Measurements from ENCODE around the gene GNAS. TPM values are rescaled to one million over a fixed set of nuclear protein-coding genes. Genes with fewer than 3 reads are reported as not detected.

GNAS gene
- total RNA-seq, 2 experiments from 2014 or later: 638 to 913 TPM

DNA sequence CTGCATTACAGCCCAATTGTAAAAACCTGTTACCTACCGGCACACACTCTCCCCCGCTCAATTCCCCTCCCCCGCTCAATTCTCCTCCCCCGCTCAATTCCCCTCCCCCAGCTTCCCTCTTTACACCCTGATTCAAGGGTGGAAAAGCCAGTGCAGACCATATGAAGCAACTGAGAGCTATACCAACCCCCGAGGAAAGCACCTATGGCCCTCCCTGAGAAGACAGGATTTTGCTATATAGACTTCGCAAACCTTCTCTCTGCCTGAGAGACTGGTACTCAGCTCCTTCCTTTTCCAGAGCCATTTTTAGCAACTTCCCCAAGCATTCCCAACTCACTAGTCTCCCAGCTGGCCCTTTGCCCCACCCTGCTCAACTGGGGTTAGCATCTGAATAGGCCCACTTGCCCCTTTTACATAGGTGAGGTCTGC lies 9.4 kb upstream of the GNAS start:
- no peaks in the 10 kb centered on the region for H3K79me2 ChIP-seq (ENCODE audit: insufficient read depth, low read depth, low read length)
- H3K9me3 ChIP-seq (ENCODE audit: low read length): no peaks in the 10 kb centered on the region
- H3K9me2 ChIP-seq (ENCODE audit: insufficient read depth, low read length): no peaks in the 10 kb centered on the region
- H3K36me3 ChIP-seq (ENCODE audit: insufficient read depth, low read length): peaks cover 11% of the 10 kb centered on the region; the same call in 1 of the 2 replicates
- no peak for DNase-seq (ENCODE audit: low spot score)
- intact Hi-C loops (cut with micrococcal nuclease; ENCODE audit: unreplicated experiment): no loop called here
- TF ChIP-seq, protein P1, sequence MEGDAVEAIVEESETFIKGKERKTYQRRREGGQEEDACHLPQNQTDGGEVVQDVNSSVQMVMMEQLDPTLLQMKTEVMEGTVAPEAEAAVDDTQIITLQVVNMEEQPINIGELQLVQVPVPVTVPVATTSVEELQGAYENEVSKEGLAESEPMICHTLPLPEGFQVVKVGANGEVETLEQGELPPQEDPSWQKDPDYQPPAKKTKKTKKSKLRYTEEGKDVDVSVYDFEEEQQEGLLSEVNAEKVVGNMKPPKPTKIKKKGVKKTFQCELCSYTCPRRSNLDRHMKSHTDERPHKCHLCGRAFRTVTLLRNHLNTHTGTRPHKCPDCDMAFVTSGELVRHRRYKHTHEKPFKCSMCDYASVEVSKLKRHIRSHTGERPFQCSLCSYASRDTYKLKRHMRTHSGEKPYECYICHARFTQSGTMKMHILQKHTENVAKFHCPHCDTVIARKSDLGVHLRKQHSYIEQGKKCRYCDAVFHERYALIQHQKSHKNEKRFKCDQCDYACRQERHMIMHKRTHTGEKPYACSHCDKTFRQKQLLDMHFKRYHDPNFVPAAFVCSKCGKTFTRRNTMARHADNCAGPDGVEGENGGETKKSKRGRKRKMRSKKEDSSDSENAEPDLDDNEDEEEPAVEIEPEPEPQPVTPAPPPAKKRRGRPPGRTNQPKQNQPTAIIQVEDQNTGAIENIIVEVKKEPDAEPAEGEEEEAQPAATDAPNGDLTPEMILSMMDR (conservative IDR thresholded peaks at IDR 0.05; ENCODE audit: low read length): no peak
- no peak for TF ChIP-seq EZH2phosphoT487 (IDR thresholded peaks at IDR 0.05; ENCODE audit: borderline replicate concordance, low read depth, low read length)
- no peak overlapping the region for H2AFZ ChIP-seq (ENCODE audit: low read length)
- H3K4me2 ChIP-seq (ENCODE audit: low read length): no peak overlapping the region
- no peaks in the 10 kb centered on the region for H4K20me1 ChIP-seq (ENCODE audit: insufficient read depth, low read length)
- CTCF ChIA-PET (ENCODE audit: unreplicated experiment): no interaction called here
- no TSS peak for BruUV-seq (replicated peaks)
- POLR2A ChIA-PET: no interaction called here
- H3K4me1 ChIP-seq (ENCODE audit: insufficient read depth, low read length, poor library complexity, severe bottlenecking): no peaks in the 10 kb centered on the region
- no peak overlapping the region for H3K4me3 ChIP-seq (ENCODE audit: low read depth, low read length, poor library complexity, severe bottlenecking)
- no peak overlapping the region for H3K27ac ChIP-seq (ENCODE audit: low read depth, low read length, poor library complexity, severe bottlenecking)

DNA sequence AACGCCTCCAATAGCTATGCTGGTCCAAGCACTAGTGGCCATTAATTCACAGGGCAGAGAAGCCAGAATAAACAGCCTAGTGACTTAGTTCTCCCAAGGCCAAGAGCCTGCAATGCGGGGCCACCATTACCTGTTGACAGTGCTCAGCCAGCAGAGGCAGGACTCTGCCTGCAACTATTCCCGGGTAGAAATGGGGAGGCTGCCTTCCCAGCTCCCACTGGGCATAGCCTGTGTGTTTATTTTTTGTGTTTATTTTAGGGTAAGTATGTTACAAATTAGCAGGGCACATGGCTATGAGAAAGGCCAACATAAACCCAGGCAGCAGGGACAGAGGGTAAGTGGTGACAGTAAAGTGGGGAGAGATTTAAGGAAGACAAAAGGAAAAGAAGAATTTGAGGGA lies 6.8 kb upstream of the GNAS start:
- Histone ChIP-seq H3K4me3 (ENCODE audit: low read depth, low read length, poor library complexity, severe bottlenecking) (no peak overlapping the region), H2AFZ (ENCODE audit: low read length) (no peak overlapping the region), H3K9me3 (ENCODE audit: low read length) (no peaks in the 10 kb centered on the region), H3K4me1 (ENCODE audit: insufficient read depth, low read length, poor library complexity, severe bottlenecking) (no peaks in the 10 kb centered on the region), H3K79me2 (ENCODE audit: insufficient read depth, low read depth, low read length) (peaks cover 19% of the 10 kb centered on the region; the same call in 1 of the 2 replicates), H3K9me2 (ENCODE audit: insufficient read depth, low read length) (no peaks in the 10 kb centered on the region), H4K20me1 (ENCODE audit: insufficient read depth, low read length) (no peaks in the 10 kb centered on the region), H3K36me3 (ENCODE audit: insufficient read depth, low read length) (peaks cover 17% of the 10 kb centered on the region; the same call in 1 of the 2 replicates), H3K27ac (ENCODE audit: low read depth, low read length, poor library complexity, severe bottlenecking) (no peak overlapping the region), H3K4me2 (ENCODE audit: low read length) (no peak overlapping the region)
- DNase-seq (ENCODE audit: low spot score): no peak
- no peak for TF ChIP-seq EZH2phosphoT487 (IDR thresholded peaks at IDR 0.05; ENCODE audit: borderline replicate concordance, low read depth, low read length)
- TF ChIP-seq, protein P1 (conservative IDR thresholded peaks at IDR 0.05; ENCODE audit: low read length): no peak
- ChIA-PET CTCF (ENCODE audit: unreplicated experiment) (no interaction called here), POLR2A (interaction anchor here (0.6 to 0.9 kb wide), 2 partner anchors 14 to 31 kb away, joined by 3 read pairs; no protein-coding TSS in a partner anchor)
- intact Hi-C loops (cut with micrococcal nuclease; ENCODE audit: unreplicated experiment): no loop called here
- no TSS peak for BruUV-seq (replicated peaks)

DNA sequence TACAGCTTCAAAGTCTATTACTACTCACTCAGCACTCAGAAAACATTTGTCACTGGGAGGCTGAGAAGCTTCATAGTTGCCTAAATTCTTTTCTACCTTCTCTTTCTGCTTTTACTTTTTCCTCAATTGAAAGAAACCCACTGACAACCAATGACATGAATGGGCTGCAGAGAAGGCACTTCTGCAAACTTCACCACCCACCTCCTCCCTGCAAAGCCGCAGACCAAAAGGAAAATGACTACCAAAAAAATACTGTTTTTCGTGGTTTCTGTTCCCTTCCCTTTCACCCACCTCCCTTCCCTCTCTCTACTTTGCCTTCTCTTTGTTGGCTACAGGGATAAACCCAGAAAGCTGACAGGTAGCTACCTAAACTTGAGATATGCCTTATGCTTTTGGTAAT lies 5.1 kb upstream of the GNAS start:
- Histone ChIP-seq H2AFZ (ENCODE audit: low read length) (no peak overlapping the region), H3K4me1 (ENCODE audit: insufficient read depth, low read length, poor library complexity, severe bottlenecking) (peaks cover 5% of the 10 kb centered on the region), H3K9me2 (ENCODE audit: insufficient read depth, low read length) (no peaks in the 10 kb centered on the region), H3K79me2 (ENCODE audit: insufficient read depth, low read depth, low read length) (peaks cover 19% of the 10 kb centered on the region; the same call in 1 of the 2 replicates), H3K4me3 (ENCODE audit: low read depth, low read length, poor library complexity, severe bottlenecking) (no peak overlapping the region), H4K20me1 (ENCODE audit: insufficient read depth, low read length) (no peaks in the 10 kb centered on the region), H3K27ac (ENCODE audit: low read depth, low read length, poor library complexity, severe bottlenecking) (no peak overlapping the region), H3K9me3 (ENCODE audit: low read length) (no peaks in the 10 kb centered on the region), H3K36me3 (ENCODE audit: insufficient read depth, low read length) (peaks cover 13% of the 10 kb centered on the region; the same call in 1 of the 2 replicates), H3K4me2 (ENCODE audit: low read length) (no peak overlapping the region)
- POLR2A ChIA-PET: no interaction called here
- no TSS peak for BruUV-seq (replicated peaks)
- intact Hi-C loops (cut with micrococcal nuclease; ENCODE audit: unreplicated experiment): no loop called here
- no peak for DNase-seq (ENCODE audit: low spot score)
- CTCF ChIA-PET (ENCODE audit: unreplicated experiment): interaction anchor here (0.5 kb wide), 1 partner anchor 276 kb away, joined by 3 read pairs; no protein-coding TSS in a partner anchor
- TF ChIP-seq EZH2phosphoT487 (IDR thresholded peaks at IDR 0.05; ENCODE audit: borderline replicate concordance, low read depth, low read length): no peak
- TF ChIP-seq, protein P1 (conservative IDR thresholded peaks at IDR 0.05; ENCODE audit: low read length): no peak

All from OCI-LY7 (cell line).